GM12891 (cell line): Measurements from ENCODE around the gene NRK.

Source experiments
- DNase-seq: peaks from one replicate; pipeline ENCODE4 v3.0.0; 2011; ENCODE audit warnings: low spot score; ENCODE audit not compliant: insufficient read length
- FAIRE-seq: peaks from 2 replicates; lab custom pipeline; 2011; peaks lifted over from hg19 to GRCh38; lab: Jason Lieb, UNC
- PAX5 ChIP-seq: IDR thresholded peaks from 2 replicates; pipeline ENCODE4 v1.6.1; 2011; ENCODE audit warnings: low read length, moderate library complexity, mild to moderate bottlenecking; ENCODE audit not compliant: insufficient read depth, severe bottlenecking
- POLR2A ChIP-seq: IDR thresholded peaks from 2 replicates; pipeline ENCODE4 v1.6.1; 2011; ENCODE audit warnings: low read depth, low read length, control low read depth
- POLR2AphosphoS5 ChIP-seq: IDR thresholded peaks from 2 replicates; pipeline ENCODE4 v1.6.1; 2011; ENCODE audit warnings: low read depth, low read length, control low read depth
- POU2F2 ChIP-seq: IDR thresholded peaks from 2 replicates; pipeline ENCODE4 v1.6.1; 2011; ENCODE audit warnings: low read depth, mild to moderate bottlenecking, control low read depth, low read length, moderate library complexity
- SPI1 ChIP-seq: IDR thresholded peaks from 2 replicates; pipeline ENCODE4 v1.6.1; 2011; ENCODE audit warnings: low read depth, low read length, control low read depth
- TAF1 ChIP-seq: IDR thresholded peaks from 2 replicates; pipeline ENCODE4 v1.6.1; 2011; ENCODE audit warnings: low read depth, low read length, control low read depth

Gene NRK

DNA sequence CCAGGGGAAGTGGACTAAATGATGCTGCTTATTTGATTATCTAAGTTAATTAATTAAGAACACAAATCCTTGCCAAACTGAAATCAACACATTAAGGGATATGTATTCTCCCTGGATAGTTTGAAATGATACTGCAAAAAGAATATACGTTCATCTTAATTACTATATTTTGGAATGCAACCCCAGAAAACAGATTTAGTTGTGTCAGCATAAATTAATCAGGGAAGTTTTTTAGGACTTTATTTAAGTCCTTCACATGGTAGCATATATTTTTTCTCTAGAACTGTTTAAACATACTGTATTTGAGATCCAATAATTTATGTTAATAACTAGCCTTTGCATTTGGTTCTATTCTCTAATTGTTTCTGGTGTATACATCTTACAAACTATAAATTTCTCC is 52.5 kb downstream of the NRK start:
- DNase-seq (no peak), FAIRE-seq (no peak)
- TF ChIP-seq PAX5 (no peak), POLR2A (no peak), TAF1 (no peak), POLR2AphosphoS5 (no peak), POU2F2 (no peak), SPI1 (no peak)

DNA sequence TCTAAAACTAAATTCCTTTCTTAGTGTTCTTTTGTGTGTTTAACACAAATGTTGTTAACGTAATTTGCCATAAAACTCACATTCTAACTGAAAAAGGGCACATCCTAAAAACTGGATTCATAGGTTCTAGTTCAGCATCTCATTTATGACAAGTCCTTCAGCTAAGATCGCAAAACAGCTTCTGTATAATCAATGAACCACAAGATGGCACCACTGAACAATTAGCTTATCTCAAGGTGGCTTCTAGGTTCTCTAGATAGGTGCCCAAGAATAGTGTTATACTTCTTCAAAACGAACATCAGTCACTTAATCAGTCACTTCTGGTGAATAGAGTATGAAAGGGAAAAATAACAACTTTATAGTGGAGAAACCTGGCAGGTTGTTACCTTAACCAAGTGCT is 54.3 kb downstream of the NRK start:
- TF ChIP-seq PAX5 (no peak), TAF1 (no peak), POLR2A (no peak), SPI1 (no peak), POU2F2 (no peak), POLR2AphosphoS5 (no peak)
- no peak for FAIRE-seq
- DNase-seq: no peak

DNA sequence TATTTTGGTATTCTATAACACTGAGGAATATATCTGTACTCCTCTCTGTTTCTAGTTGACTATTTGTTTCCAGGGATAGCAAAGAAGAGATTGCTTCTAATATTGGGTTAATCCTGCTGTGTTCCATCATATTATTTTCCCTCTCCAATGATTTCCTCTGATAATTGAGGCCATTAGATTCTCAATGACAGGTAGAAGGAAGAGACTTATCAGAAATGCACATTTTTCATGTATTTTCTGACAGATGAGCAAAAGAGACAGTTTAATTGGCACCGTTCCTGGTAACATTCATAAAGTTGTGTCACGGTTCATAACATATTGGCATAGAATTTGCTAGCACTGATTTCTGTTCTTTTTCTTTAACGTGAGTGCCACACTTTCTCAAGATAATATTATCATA is 58.2 kb downstream of the NRK start:
- no peak for FAIRE-seq
- no peak for DNase-seq
- no peak for TF ChIP-seq PAX5
- TF ChIP-seq POLR2A: no peak
- no peak for TF ChIP-seq POU2F2
- no peak for TF ChIP-seq TAF1
- TF ChIP-seq POLR2AphosphoS5: no peak
- TF ChIP-seq SPI1: no peak

DNA sequence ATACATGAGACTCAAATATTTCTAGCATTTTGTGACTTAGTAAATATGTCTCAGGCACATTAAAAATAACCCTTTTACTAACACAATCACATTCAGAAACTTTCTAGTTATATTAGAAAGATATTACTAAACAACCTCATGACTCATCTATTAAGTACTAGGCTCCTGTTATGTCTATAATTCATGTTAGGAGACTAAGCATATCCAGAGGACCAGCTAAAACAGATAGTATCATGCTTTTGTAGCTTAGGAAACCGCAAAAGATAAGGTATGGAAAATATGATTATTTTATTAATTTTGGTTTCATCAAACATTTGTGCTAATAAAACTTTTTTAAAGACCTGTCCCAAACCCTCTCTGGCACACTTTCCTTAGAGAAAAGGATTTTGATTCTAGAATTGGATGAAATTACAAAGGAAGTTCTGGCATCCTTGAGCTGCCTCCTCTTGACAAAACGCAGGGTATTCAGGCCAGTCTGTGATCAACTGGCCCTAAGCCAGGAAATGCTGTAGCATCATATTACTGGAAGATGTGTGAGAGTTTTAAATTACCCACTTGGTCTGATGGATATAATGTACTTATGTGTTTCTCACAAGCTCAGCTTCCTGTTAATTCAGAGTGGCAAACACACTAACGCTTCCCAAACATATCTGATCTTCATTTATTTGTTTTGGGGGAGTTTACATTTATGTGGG is 60.4 kb downstream of the NRK start:
- no peak for DNase-seq
- no peak for TF ChIP-seq TAF1
- no peak for TF ChIP-seq SPI1
- no peak for TF ChIP-seq PAX5
- no peak for TF ChIP-seq POU2F2
- no peak for TF ChIP-seq POLR2AphosphoS5
- TF ChIP-seq POLR2A: no peak
- no peak for FAIRE-seq

DNA sequence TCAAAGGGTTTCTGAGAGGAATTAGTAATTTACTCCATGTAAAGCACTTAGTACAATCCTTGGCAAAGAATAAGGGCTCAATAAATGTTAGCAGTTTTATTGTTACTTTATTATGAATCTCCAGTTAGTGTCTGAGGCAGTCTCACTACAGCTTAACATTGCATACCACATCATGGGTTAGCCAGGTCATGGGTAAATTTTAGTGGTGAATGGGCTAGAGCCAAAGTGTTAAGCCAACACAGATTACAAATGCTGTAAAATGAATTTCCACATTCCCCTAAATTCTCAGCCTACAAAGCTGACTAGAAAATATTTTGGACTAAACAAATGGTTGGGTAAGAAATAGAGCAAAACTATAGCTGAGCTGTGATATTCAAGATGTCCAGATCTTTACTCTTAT is 72.4 kb downstream of the NRK start:
- TF ChIP-seq SPI1 (no peak), PAX5 (no peak), POLR2AphosphoS5 (no peak), TAF1 (no peak), POLR2A (no peak)
- FAIRE-seq (no peak), DNase-seq (no peak)

DNA sequence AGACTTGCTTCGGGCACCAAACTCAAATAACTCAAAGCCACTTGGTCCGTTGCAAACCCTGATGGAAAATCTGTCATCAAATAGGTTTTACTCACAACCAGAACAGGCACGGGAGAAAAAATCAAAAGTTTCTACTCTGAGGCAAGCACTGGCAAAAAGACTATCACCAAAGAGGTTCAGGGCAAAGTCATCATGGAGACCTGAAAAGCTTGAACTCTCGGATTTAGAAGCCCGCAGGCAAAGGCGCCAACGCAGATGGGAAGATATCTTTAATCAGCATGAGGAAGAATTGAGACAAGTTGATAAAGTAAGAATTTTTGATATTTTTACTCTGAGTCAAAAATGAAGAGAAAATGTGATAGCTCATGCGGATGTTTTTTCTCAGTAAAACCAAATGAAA is 87.2 kb downstream of the NRK start:
- no peak for DNase-seq
- TF ChIP-seq POU2F2 (no peak), POLR2A (no peak), PAX5 (no peak), SPI1 (no peak), TAF1 (no peak), POLR2AphosphoS5 (no peak)
- no peak for FAIRE-seq

DNA sequence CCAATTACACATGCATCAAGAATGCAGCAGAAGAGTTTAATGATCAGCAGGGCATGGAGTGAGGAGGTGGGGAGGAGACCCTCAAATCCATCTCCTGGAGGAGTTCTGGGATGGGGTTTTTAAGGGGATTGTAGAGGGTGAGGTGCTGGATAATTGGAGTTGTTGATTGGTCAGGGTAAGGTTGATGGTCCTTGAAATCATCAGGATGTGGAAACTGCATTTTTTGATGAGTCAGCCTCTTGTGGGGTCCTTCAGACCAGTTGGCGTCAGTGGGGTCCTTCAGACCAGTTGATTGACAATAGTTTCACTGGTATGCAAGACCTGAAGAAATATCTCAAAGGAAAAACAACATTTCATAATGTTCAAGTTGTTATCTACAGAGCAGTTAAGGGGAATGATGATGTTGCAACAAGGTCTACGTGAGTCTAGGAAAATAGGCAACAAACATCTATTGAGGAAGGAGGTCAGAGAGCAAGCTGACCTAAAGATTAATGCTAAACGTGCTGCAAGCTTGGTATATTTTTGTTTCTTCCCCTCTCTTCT is 88.3 kb downstream of the NRK start:
- no peak for FAIRE-seq
- no peak for DNase-seq
- TF ChIP-seq POLR2A (no peak), POLR2AphosphoS5 (no peak), TAF1 (no peak), POU2F2 (no peak), PAX5 (no peak), SPI1 (no peak)

DNA sequence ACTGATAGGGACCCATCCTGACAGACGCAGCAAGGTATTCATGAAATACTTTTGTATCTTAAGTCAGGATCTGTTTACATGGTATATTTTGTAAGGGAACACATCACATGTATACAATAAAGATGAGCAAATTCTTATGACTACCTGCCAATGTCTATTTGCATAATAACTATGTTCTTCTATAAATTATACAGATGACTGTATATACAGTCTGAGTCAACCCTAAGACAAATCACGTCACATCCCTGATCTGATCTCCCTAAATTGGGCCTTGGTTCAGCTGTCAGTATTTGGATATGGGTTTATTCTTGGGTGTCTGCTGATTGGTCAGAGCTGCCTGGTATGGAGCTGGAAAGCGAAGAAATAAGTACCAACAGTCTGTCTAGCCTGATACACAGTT is 122.9 kb downstream of the NRK start:
- no peak for FAIRE-seq
- no peak for DNase-seq
- TF ChIP-seq TAF1 (no peak), POU2F2 (no peak), SPI1 (no peak), PAX5 (no peak), POLR2A (no peak), POLR2AphosphoS5 (no peak)

DNA sequence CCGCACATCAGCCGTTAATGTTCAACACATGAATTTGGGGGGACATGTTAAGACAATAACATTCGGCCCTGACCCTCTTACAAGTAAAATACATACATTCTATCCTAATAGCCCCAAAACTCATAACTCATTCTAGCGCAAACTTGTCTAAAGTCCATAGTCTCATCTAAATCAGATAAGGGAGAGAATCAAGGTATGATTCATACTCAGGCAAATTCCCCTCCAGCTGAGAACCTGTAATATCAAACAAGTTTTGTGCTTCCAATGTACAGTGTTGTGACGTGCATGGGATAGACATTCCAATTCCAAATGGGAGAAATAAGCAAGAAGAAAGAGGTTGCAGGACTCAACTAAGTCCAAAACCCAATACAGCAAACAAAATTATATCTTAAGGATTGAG is 147.1 kb downstream of the NRK start:
- DNase-seq (no peak), FAIRE-seq (no peak)
- no peak for TF ChIP-seq SPI1
- TF ChIP-seq POLR2A: no peak
- no peak for TF ChIP-seq POU2F2
- TF ChIP-seq TAF1: no peak
- TF ChIP-seq PAX5: no peak
- TF ChIP-seq POLR2AphosphoS5: no peak
